K562 (cell line): ENCODE results near the gene ADK.

ENCODE experiments used
- CREB1 ChIP-seq, 2 experiments: sonication (generic) in 1 of 2; formaldehyde crosslinking in 1 of 2; IDR thresholded peaks; 2 replicates each; pipeline versions ENCODE4 v1.6.1 to v1.8.0; 2012 to 2022; ENCODE audit warnings: inconsistent platforms in 1 of 2, mild to moderate bottlenecking in 1 of 2, missing genetic modification reagents in 1 of 2, moderate library complexity in 1 of 2
- CTBP1 ChIP-seq: fragments of 450-650 bp; IDR thresholded peaks from 2 replicates; pipeline ENCODE4 v1.6.1; 2016; ENCODE audit warnings: borderline replicate concordance
- DNMT1 ChIP-seq: fragments of 450-650 bp; IDR thresholded peaks from 2 replicates; pipeline ENCODE4 v1.6.1; 2016; ENCODE audit warnings: antibody characterized with exemption, mild to moderate bottlenecking
- HSF4 ChIP-seq: fragments of 250-450 bp; sonication (Bioruptor Pico); IDR thresholded peaks from 2 replicates; pipeline ENCODE4 v2.1.2; 2022; ENCODE audit warnings: mild to moderate bottlenecking, moderate library complexity, borderline replicate concordance
- NONO ChIP-seq, 2 experiments: fragments of 200-400 bp in 1 of 2; fragments of 450-650 bp in 1 of 2; formaldehyde crosslinking in 1 of 2; IDR thresholded peaks; 2 replicates each; pipeline ENCODE4 v1.6.1; 2017; ENCODE audit warnings: low read depth in 2 of 2, mild to moderate bottlenecking in 2 of 2, moderate library complexity in 2 of 2, low read length in 1 of 2
- NRF1 ChIP-seq, 2 experiments: fragments of 450-650 bp; IDR thresholded peaks in 1 of 2; conservative IDR thresholded peaks in 1 of 2; 2 replicates each; pipeline ENCODE4 v1.6.1; 2014; ENCODE audit warnings: mild to moderate bottlenecking in 2 of 2
- POLR2A ChIP-seq: fragments of 450-650 bp; conservative IDR thresholded peaks from 2 replicates; pipeline ENCODE4 v1.6.1; 2016
- SMC3 ChIP-seq: conservative IDR thresholded peaks from 2 replicates; pipeline ENCODE4 v1.6.1; 2011; ENCODE audit warnings: low read depth, low read length, improper control_type of control experiment; ENCODE audit not compliant: insufficient read depth
- TF ChIP-seq, protein P1 (sequence below), 3 experiments: IDR thresholded peaks in 2 of 3; conservative IDR thresholded peaks in 1 of 3; 2 replicates each; pipeline ENCODE4 v1.5.1; 2011 to 2012; ENCODE audit warnings: low read length in 3 of 3, mild to moderate bottlenecking in 3 of 3, control low read depth in 2 of 3, improper control_type of control experiment in 1 of 3, inconsistent platforms in 1 of 3, low read depth in 1 of 3, mixed read lengths in 1 of 3, moderate library complexity in 1 of 3; ENCODE audit not compliant: insufficient read depth in 2 of 3
- TF ChIP-seq, protein P2 (sequence below): fragments of 150-350 bp; conservative IDR thresholded peaks from 2 replicates; pipeline ENCODE4 v1.6.1; 2014; ENCODE audit warnings: low read length
- TF ChIP-seq, protein P3 (sequence below): fragments of 250-450 bp; sonication (Bioruptor Pico); IDR thresholded peaks from 2 replicates; pipeline ENCODE4 v1.9.0; 2021; ENCODE audit warnings: mild to moderate bottlenecking, inconsistent platforms
- TF ChIP-seq, protein P4 (sequence below): fragments of 450-650 bp; formaldehyde crosslinking; IDR thresholded peaks from 2 replicates; pipeline ENCODE4 v1.4.0; 2022; ENCODE audit warnings: mild to moderate bottlenecking, moderate library complexity
- TF ChIP-seq, protein P5 (sequence below), 2 experiments: IDR thresholded peaks; 2 replicates each; pipeline ENCODE4 v1.6.1; 2011; ENCODE audit warnings: borderline replicate concordance in 1 of 2, control low read depth in 1 of 2, low read depth in 1 of 2, low read length in 1 of 2, mild to moderate bottlenecking in 1 of 2, mixed read lengths in 1 of 2, moderate library complexity in 1 of 2; ENCODE audit not compliant: insufficient read depth in 1 of 2, insufficient read length in 1 of 2, poor library complexity in 1 of 2, severe bottlenecking in 1 of 2; ENCODE audit errors: extremely low read depth in 1 of 2

DNA sequence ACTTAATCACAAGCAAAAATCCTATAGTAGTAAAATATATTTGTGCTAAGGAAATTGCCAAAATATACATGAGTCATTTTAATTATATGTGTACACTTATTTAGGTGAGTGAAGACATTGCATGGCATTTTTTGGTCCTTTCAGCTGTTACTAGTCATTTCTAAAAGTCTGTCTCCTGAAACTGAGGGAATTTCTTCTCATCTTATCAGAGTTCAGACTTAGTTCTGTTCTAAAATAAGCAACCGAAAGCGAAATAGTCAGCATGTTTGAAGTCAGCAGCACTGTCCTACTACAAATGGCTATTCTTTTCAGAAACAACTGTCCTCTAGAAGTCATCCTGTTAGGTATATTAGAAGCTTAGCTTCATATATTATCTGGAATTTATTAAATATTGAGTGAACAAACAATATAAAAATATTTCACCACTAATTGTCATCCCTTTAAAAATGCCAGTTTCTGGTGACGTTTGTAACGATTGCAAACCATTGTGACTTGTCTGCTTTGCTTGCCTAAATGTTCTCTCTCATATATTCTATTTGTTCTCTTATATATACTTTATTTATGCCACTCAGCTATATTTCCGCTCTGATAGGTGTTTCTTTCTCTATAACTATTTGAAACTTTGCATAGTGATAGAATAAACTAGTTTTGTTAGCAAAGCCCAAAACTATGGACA, 448.0 kb downstream of the ADK start:
- TF ChIP-seq SMC3 (no peak), HSF4 (CRISPR knock-in tag) (no peak), NRF1 (conservative IDR thresholded peaks at IDR 0.05 in 1 of 2, IDR thresholded peaks at IDR 0.05 in 1 of 2) (no peak), POLR2A (no peak), CTBP1 (no peak), DNMT1 (no peak), CREB1 (IDR thresholded peaks at IDR 0.05) (no peak), CREB1 (CRISPR knock-in tag; IDR thresholded peaks at IDR 0.05) (no peak), NONO (IDR thresholded peaks at IDR 0.05; ENCODE audit: low read depth in 2 of 2, low read length in 1 of 2) (no peak)
- TF ChIP-seq, protein P1, sequence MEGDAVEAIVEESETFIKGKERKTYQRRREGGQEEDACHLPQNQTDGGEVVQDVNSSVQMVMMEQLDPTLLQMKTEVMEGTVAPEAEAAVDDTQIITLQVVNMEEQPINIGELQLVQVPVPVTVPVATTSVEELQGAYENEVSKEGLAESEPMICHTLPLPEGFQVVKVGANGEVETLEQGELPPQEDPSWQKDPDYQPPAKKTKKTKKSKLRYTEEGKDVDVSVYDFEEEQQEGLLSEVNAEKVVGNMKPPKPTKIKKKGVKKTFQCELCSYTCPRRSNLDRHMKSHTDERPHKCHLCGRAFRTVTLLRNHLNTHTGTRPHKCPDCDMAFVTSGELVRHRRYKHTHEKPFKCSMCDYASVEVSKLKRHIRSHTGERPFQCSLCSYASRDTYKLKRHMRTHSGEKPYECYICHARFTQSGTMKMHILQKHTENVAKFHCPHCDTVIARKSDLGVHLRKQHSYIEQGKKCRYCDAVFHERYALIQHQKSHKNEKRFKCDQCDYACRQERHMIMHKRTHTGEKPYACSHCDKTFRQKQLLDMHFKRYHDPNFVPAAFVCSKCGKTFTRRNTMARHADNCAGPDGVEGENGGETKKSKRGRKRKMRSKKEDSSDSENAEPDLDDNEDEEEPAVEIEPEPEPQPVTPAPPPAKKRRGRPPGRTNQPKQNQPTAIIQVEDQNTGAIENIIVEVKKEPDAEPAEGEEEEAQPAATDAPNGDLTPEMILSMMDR (IDR thresholded peaks at IDR 0.05 in 2 of 3, conservative IDR thresholded peaks at IDR 0.05 in 1 of 3; ENCODE audit: insufficient read depth in 2 of 3, low read depth in 1 of 3, low read length in 3 of 3): no peak
- TF ChIP-seq, protein P2, sequence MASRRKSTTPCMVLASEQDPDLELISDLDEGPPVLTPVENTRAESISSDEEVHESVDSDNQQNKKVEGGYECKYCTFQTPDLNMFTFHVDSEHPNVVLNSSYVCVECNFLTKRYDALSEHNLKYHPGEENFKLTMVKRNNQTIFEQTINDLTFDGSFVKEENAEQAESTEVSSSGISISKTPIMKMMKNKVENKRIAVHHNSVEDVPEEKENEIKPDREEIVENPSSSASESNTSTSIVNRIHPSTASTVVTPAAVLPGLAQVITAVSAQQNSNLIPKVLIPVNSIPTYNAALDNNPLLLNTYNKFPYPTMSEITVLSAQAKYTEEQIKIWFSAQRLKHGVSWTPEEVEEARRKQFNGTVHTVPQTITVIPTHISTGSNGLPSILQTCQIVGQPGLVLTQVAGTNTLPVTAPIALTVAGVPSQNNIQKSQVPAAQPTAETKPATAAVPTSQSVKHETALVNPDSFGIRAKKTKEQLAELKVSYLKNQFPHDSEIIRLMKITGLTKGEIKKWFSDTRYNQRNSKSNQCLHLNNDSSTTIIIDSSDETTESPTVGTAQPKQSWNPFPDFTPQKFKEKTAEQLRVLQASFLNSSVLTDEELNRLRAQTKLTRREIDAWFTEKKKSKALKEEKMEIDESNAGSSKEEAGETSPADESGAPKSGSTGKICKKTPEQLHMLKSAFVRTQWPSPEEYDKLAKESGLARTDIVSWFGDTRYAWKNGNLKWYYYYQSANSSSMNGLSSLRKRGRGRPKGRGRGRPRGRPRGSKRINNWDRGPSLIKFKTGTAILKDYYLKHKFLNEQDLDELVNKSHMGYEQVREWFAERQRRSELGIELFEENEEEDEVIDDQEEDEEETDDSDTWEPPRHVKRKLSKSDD: no peak
- TF ChIP-seq, protein P3, sequence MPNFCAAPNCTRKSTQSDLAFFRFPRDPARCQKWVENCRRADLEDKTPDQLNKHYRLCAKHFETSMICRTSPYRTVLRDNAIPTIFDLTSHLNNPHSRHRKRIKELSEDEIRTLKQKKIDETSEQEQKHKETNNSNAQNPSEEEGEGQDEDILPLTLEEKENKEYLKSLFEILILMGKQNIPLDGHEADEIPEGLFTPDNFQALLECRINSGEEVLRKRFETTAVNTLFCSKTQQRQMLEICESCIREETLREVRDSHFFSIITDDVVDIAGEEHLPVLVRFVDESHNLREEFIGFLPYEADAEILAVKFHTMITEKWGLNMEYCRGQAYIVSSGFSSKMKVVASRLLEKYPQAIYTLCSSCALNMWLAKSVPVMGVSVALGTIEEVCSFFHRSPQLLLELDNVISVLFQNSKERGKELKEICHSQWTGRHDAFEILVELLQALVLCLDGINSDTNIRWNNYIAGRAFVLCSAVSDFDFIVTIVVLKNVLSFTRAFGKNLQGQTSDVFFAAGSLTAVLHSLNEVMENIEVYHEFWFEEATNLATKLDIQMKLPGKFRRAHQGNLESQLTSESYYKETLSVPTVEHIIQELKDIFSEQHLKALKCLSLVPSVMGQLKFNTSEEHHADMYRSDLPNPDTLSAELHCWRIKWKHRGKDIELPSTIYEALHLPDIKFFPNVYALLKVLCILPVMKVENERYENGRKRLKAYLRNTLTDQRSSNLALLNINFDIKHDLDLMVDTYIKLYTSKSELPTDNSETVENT: no peak
- TF ChIP-seq, protein P4, sequence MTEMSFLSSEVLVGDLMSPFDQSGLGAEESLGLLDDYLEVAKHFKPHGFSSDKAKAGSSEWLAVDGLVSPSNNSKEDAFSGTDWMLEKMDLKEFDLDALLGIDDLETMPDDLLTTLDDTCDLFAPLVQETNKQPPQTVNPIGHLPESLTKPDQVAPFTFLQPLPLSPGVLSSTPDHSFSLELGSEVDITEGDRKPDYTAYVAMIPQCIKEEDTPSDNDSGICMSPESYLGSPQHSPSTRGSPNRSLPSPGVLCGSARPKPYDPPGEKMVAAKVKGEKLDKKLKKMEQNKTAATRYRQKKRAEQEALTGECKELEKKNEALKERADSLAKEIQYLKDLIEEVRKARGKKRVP (CRISPR knock-in tag): no peak
- TF ChIP-seq, protein P5, sequence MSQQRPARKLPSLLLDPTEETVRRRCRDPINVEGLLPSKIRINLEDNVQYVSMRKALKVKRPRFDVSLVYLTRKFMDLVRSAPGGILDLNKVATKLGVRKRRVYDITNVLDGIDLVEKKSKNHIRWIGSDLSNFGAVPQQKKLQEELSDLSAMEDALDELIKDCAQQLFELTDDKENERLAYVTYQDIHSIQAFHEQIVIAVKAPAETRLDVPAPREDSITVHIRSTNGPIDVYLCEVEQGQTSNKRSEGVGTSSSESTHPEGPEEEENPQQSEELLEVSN (IDR thresholded peaks at IDR 0.05; ENCODE audit: borderline replicate concordance in 1 of 2, extremely low read depth in 1 of 2, insufficient read depth in 1 of 2, insufficient read length in 1 of 2, low read depth in 1 of 2, low read length in 1 of 2, poor library complexity in 1 of 2, severe bottlenecking in 1 of 2): no peak
